Measurements from ENCODE around the gene SCYGR5.
"Not testable (repeated sequence)": the region's sequence is repeated elsewhere in the genome, so short reads cannot be mapped to it uniquely, and the experiment has no call there.

Gene SCYGR5

GRCh38 chr2:227665189-227665940, 1.2 kb upstream of the SCYGR5 start:
- in situ Hi-C loops (cut with HindIII; ENCODE audit: low pct_ligation_motif_present, low pct_unique_long_range_greater_than_20kb, low sequenced_read_pairs), result no loop called here

GRCh38 chr2:227671170-227671905, 4.7 kb downstream of the SCYGR5 start:
- DNase-seq, result no peak
- in situ Hi-C loops (cut with HindIII; ENCODE audit: low pct_ligation_motif_present, low pct_unique_long_range_greater_than_20kb, low sequenced_read_pairs), result no loop called here

More at GRCh38 chr2:227665189-227665940, 1.2 kb upstream of the SCYGR5 start:
- no peak for DNase-seq

GRCh38 chr2:227673620-227674019, 7.0 kb downstream of the SCYGR5 start:
- DNase-seq; in situ Hi-C loops (cut with HindIII; ENCODE audit: low pct_ligation_motif_present, low pct_unique_long_range_greater_than_20kb, low sequenced_read_pairs): not testable (repeated sequence)

GRCh38 chr2:227674485-227674884, 7.9 kb downstream of the SCYGR5 start:
- in situ Hi-C loops (cut with HindIII; ENCODE audit: low pct_ligation_motif_present, low pct_unique_long_range_greater_than_20kb, low sequenced_read_pairs), result no loop called here
- no peak for DNase-seq

- in situ Hi-C loops (cut with HindIII; ENCODE audit: low pct_ligation_motif_present, low pct_unique_long_range_greater_than_20kb, low sequenced_read_pairs), result no loop called here
- DNase-seq, result no peak
Measured at GRCh38 chr2:227677928-227678327, 11.3 kb downstream of the SCYGR5 start.

GRCh38 chr2:227684258-227684657, 17.7 kb downstream of the SCYGR5 start:
- in situ Hi-C loops (cut with HindIII; ENCODE audit: low pct_ligation_motif_present, low pct_unique_long_range_greater_than_20kb, low sequenced_read_pairs), result no loop called here
- DNase-seq, result no peak

GRCh38 chr2:227687189-227687588, 20.6 kb downstream of the SCYGR5 start:
- in situ Hi-C loops (cut with HindIII; ENCODE audit: low pct_ligation_motif_present, low pct_unique_long_range_greater_than_20kb, low sequenced_read_pairs), result no loop called here

GRCh38 chr2:227696990-227697679, 30.5 kb downstream of the SCYGR5 start:
- in situ Hi-C loops (cut with HindIII; ENCODE audit: low pct_ligation_motif_present, low pct_unique_long_range_greater_than_20kb, low sequenced_read_pairs), result no loop called here
- DNase-seq, result no peak

More at GRCh38 chr2:227687189-227687588, 20.6 kb downstream of the SCYGR5 start:
- DNase-seq, result no peak

GRCh38 chr2:227701556-227701955, 35.0 kb downstream of the SCYGR5 start:
- in situ Hi-C loops (cut with HindIII; ENCODE audit: low pct_ligation_motif_present, low pct_unique_long_range_greater_than_20kb, low sequenced_read_pairs), result no loop called here
- DNase-seq, result no peak

GRCh38 chr2:227703280-227703732, 36.7 kb downstream of the SCYGR5 start:
- in situ Hi-C loops (cut with HindIII; ENCODE audit: low pct_ligation_motif_present, low pct_unique_long_range_greater_than_20kb, low sequenced_read_pairs), result no loop called here
- DNase-seq, result no peak

- in situ Hi-C loops (cut with HindIII; ENCODE audit: low pct_ligation_motif_present, low pct_unique_long_range_greater_than_20kb, low sequenced_read_pairs), result no loop called here
Measured at GRCh38 chr2:227703961-227704360, 37.4 kb downstream of the SCYGR5 start.

GRCh38 chr2:227706859-227707258, 40.3 kb downstream of the SCYGR5 start:
- no peak for DNase-seq
- in situ Hi-C loops (cut with HindIII; ENCODE audit: low pct_ligation_motif_present, low pct_unique_long_range_greater_than_20kb, low sequenced_read_pairs), result no loop called here

More at GRCh38 chr2:227703961-227704360, 37.4 kb downstream of the SCYGR5 start:
- DNase-seq, result no peak

GRCh38 chr2:227707390-227707789, 40.8 kb downstream of the SCYGR5 start:
- DNase-seq, result no peak
- in situ Hi-C loops (cut with HindIII; ENCODE audit: low pct_ligation_motif_present, low pct_unique_long_range_greater_than_20kb, low sequenced_read_pairs), result no loop called here

- DNase-seq, result no peak
- in situ Hi-C loops (cut with HindIII; ENCODE audit: low pct_ligation_motif_present, low pct_unique_long_range_greater_than_20kb, low sequenced_read_pairs), result no loop called here
Measured at GRCh38 chr2:227710986-227711385, 44.4 kb downstream of the SCYGR5 start.

GRCh38 chr2:227713291-227713690, 46.7 kb downstream of the SCYGR5 start:
- in situ Hi-C loops (cut with HindIII; ENCODE audit: low pct_ligation_motif_present, low pct_unique_long_range_greater_than_20kb, low sequenced_read_pairs), result no loop called here
- DNase-seq, result no peak

- no peak for DNase-seq
- in situ Hi-C loops (cut with HindIII; ENCODE audit: low pct_ligation_motif_present, low pct_unique_long_range_greater_than_20kb, low sequenced_read_pairs), result no loop called here
Measured at GRCh38 chr2:227716501-227716900, 49.9 kb downstream of the SCYGR5 start.

Data from ACHN (cell line).